ENCODE data around the gene CRYBA2.

Gene CRYBA2

GRCh38 chr2:219037783-219038499 is 44.7 kb upstream of the CRYBA2 start:
- no peaks in the 10 kb centered on the region for H3K9me3 ChIP-seq (ENCODE audit: severe bottlenecking)
- no peak overlapping the region for H3K4me3 ChIP-seq (ENCODE audit: low read depth, low read length)
- no peaks in the 10 kb centered on the region for H3K36me3 ChIP-seq
- DNase-seq, result no peak
- no peak for TF ChIP-seq CTCF (IDR thresholded peaks at IDR 0.05; ENCODE audit: low read depth, low read length)
- H3K27me3 ChIP-seq (ENCODE audit: insufficient read depth, low read depth, severe bottlenecking), result no peaks in the 10 kb centered on the region
- H3K27ac ChIP-seq, result no peak overlapping the region

- no peak overlapping the region for H3K4me3 ChIP-seq (ENCODE audit: low read depth, low read length)
- no peaks in the 10 kb centered on the region for H3K9me3 ChIP-seq (ENCODE audit: severe bottlenecking)
- no peaks in the 10 kb centered on the region for H3K36me3 ChIP-seq
- H3K27ac ChIP-seq, result no peak overlapping the region
- H3K27me3 ChIP-seq (ENCODE audit: insufficient read depth, low read depth, severe bottlenecking), result no peaks in the 10 kb centered on the region
- TF ChIP-seq CTCF (IDR thresholded peaks at IDR 0.05; ENCODE audit: low read depth, low read length), result no peak
- no peak for DNase-seq
Measured at GRCh38 chr2:219035942-219036341, 42.7 kb upstream of the CRYBA2 start.

- no peak overlapping the region for H3K4me3 ChIP-seq (ENCODE audit: low read depth, low read length)
- H3K9me3 ChIP-seq (ENCODE audit: severe bottlenecking), result no peaks in the 10 kb centered on the region
- no peak overlapping the region for H3K27ac ChIP-seq
- no peak for DNase-seq
- H3K27me3 ChIP-seq (ENCODE audit: insufficient read depth, low read depth, severe bottlenecking), result no peaks in the 10 kb centered on the region
- no peak for TF ChIP-seq CTCF (IDR thresholded peaks at IDR 0.05; ENCODE audit: low read depth, low read length)
- H3K36me3 ChIP-seq, result no peaks in the 10 kb centered on the region
Measured at GRCh38 chr2:219034823-219035222, 41.6 kb upstream of the CRYBA2 start.

GRCh38 chr2:219032051-219032745 is 39.0 kb upstream of the CRYBA2 start:
- DNase-seq, result no peak
- TF ChIP-seq CTCF (IDR thresholded peaks at IDR 0.05; ENCODE audit: low read depth, low read length), result no peak
- Histone ChIP-seq H3K9me3 (ENCODE audit: severe bottlenecking) (no peaks in the 10 kb centered on the region), H3K27me3 (ENCODE audit: insufficient read depth, low read depth, severe bottlenecking) (no peaks in the 10 kb centered on the region), H3K36me3 (no peaks in the 10 kb centered on the region), H3K4me3 (ENCODE audit: low read depth, low read length) (no peak overlapping the region), H3K27ac (no peak overlapping the region)

GRCh38 chr2:219031005-219031738 is 38.0 kb upstream of the CRYBA2 start:
- H3K27ac ChIP-seq, result no peak overlapping the region
- no peaks in the 10 kb centered on the region for H3K9me3 ChIP-seq (ENCODE audit: severe bottlenecking)
- H3K36me3 ChIP-seq, result no peaks in the 10 kb centered on the region
- H3K27me3 ChIP-seq (ENCODE audit: insufficient read depth, low read depth, severe bottlenecking), result no peaks in the 10 kb centered on the region
- no peak for TF ChIP-seq CTCF (IDR thresholded peaks at IDR 0.05; ENCODE audit: low read depth, low read length)
- no peak for DNase-seq
- H3K4me3 ChIP-seq (ENCODE audit: low read depth, low read length), result no peak overlapping the region
